Pulmonary artery endothelial cell (primary cell): ENCODE measurements around the gene SYNJ1. TPM values are rescaled to one million over a fixed set of nuclear protein-coding genes. Genes with fewer than 3 reads are reported as not detected.

Experiments used
- DNase-seq: peaks from one replicate; pipeline ENCODE4 v3.0.0-alpha.2; 2011; ENCODE audit warnings: low read depth, low spot score
- total RNA-seq: library from RNA; depleted of rRNA; stranded (reverse); fragments of >200 nt; gene quantifications from 2 replicates; pipeline ENCODE4 v1.2.3, GENCODE V29; 2014

The SYNJ1 gene
- total RNA-seq, 1 donor from 2014 or later: 6.3 TPM

DNA sequence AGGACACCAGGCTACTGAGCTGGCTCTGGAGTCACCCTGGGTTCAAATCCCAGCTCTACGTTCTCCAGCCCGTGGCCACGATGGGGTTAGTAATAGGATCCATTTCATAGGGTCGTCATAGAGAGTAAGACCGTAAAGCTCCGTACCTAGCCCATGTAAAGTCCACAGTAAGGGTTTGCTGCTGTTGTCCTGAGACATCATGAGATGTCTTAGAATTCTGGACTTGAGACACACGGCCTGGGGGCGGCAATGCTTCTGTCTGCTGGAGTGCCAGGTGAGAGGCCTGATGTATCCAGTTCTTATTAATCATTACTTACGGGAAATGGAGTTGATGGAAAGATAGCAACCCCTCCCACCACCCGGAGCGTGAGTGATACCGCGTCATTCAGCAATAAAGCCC is 146.1 kb downstream of the SYNJ1 start:
- no peak for DNase-seq

DNA sequence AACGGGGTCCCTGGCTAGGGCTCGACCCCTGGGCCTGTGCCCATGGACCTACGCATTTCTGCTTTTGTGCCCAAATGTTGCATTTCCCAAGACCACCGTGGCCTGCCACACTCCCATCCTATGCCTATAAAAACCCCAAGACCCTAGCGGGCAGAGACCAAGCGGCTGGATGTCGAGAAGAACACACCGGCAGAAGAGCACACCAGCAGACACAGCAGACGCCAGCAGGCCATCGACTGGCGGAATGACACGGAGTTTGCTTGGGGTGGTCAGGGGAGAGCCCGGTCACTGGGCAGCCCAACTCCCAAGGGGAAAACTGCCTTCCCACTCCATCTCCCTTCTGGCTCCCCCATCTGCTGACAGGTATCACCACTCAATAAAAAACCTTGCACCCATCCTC is 146.9 kb downstream of the SYNJ1 start:
- DNase-seq: no peak

Other genes starting within 250 kb of the SYNJ1 start
- gene TCP10L, start 142.5 kb downstream of the SYNJ1 start, total RNA-seq: 0.25 TPM in 1 of 2 replicates, not detected in the other
- gene CFAP298, start 115.6 kb downstream of the SYNJ1 start, total RNA-seq: 36.5 and 44.8 TPM in 2 replicates
- 20.0 and 25.0 TPM in 2 replicates for gene PAXBP1, start 43.7 kb upstream of the SYNJ1 start, total RNA-seq